DMS79 treated with DMSO at 0.1 percent for 48 hours (cell line): ENCODE measurements around the gene FOXP4.

Experiments used
- DNase-seq: peaks from one replicate; lab custom pipeline; 2025; lab: John Stamatoyannopoulos, UW

FOXP4 gene

GRCh38 chr6:41583565-41583964 is 37.4 kb downstream of the FOXP4 start:
- DNase-seq, result no peak

DNA sequence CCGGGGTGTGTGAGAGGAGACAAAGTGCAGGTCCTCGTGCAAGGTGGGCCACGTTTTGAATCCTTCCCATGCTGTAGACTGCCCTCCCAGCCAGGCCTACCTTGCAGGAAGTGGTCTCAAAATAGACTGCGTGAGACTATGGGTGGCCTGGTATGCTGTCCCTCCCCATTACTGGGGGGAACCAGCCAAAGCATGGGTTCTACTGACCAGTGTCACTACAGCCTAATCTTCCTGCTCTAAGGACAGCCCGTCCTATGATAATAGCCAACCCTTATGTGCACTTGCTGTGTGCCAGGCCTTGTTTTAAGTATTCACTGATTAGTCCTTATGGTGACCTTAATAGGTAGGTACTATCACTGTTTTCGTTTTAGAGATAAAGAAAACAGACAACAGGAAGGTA is 38.0 kb downstream of the FOXP4 start:
- DNase-seq, result no peak

DNA sequence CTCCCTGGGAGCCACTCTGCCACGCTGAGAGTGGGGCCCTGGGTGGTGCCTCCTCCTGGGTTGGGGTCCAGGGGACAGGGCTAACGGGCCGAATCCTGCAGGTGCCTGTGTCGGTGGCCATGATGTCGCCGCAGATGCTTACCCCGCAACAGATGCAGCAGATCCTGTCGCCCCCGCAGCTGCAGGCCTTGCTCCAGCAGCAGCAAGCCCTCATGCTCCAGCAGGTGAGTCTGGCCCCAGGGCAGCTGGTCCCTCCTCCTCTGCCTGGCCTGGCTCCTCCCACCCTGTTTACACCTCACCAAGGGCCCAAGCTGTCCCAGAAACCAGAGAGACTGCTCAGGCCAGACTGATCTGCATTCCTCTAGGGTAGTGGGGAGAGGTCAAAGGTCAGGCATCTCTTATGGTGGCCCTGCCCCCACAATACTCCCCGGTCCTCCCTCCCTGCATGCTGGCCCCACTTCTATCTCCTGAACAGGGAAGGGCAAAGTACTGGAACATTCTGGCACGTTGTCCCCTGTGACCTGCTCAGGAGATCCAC is 38.6 kb downstream of the FOXP4 start:
- no peak for DNase-seq

DNA sequence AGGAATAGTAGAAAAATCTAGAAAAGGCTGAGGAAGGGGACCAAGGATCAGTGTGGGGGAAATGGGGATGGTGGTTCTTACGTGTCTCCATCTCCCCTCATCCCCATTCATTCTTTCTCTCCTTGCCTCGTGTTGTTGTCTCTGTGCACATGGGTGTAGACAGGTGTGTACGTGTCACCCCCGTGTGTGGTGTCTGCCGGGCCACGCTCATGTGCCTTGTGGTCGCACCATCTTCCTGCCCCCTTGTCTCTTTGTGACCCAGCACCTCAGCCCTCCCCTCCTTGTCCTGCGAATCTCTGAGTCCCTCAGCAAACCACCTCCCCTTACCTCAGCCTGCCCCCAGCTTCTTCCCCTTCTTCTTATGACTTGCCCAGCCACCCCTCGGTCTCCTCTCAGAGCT is 39.4 kb downstream of the FOXP4 start:
- no peak for DNase-seq

DNA sequence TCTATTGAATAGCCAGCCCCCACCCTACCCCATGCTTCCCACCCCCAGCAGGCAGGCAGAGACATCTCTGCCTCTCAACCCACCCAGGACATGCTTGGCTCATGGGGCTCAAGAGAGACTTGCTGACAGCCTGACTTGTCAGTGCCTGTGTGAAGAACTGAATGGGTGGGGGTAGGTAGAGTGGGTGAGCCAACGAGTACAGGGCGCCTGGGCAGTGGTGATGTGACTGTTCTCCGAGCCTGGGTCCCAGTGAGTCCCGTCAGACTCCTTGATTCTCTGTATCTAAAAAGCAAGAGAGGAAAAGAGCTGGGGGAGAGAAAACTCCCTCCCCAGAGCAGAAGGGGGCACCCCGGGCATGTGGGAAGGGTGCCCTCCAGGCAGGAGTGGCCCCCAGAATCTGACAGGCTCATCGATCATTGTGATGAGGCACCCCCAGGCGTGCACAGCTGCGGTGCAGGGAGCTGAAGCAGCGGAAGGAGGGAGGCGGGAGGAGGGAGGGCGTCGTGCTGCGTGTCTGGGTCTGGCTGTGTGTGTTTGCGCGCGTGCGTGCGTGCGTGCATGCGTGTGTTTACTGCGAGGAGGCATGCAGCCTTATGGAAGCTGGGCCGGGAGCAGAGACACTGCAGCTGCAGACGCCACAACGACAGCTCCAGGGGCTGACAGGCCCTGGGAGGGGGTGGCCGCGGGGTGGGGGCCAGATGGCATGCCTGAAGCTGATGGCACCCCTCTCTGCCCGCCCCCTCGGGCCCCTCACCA is 40.2 kb downstream of the FOXP4 start:
- no peak for DNase-seq

DNA sequence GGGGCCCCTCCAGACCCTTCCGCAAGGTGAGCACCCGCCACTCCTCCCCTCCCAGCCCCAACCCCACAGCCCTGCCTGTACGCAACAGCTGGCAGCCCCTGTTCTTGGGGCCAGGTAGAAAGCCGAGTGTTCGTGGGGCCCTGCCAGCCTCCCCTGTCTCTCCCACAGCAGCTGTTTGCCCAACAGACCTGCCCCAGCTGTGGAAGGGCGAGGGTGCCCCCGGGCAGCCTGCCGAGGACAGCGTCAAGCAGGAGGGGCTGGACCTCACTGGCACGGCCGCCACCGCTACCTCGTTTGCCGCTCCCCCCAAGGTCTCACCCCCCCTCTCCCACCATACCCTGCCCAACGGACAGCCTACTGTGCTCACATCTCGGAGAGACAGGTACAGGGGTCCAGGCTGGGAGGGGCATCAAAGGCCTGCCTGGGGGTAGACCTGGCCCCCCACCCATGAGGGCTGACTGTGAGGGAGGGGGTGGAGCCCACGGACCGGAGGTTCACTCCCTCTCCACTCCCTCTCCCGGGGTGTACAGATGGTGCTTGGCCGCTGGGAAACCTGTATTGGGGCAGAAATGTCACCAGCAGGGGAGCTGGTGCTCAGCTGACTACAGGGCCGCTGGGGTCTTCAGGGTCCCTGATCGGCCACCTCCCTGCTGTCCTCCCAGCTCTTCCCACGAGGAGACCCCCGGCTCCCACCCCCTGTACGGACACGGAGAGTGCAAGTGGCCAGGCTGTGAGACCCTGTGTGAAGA is 41.1 kb downstream of the FOXP4 start:
- DNase-seq, result no peak

GRCh38 chr6:41588111-41588510 is 41.9 kb downstream of the FOXP4 start:
- DNase-seq, result no peak

GRCh38 chr6:41589223-41589622 is 43.0 kb downstream of the FOXP4 start:
- no peak for DNase-seq

DNA sequence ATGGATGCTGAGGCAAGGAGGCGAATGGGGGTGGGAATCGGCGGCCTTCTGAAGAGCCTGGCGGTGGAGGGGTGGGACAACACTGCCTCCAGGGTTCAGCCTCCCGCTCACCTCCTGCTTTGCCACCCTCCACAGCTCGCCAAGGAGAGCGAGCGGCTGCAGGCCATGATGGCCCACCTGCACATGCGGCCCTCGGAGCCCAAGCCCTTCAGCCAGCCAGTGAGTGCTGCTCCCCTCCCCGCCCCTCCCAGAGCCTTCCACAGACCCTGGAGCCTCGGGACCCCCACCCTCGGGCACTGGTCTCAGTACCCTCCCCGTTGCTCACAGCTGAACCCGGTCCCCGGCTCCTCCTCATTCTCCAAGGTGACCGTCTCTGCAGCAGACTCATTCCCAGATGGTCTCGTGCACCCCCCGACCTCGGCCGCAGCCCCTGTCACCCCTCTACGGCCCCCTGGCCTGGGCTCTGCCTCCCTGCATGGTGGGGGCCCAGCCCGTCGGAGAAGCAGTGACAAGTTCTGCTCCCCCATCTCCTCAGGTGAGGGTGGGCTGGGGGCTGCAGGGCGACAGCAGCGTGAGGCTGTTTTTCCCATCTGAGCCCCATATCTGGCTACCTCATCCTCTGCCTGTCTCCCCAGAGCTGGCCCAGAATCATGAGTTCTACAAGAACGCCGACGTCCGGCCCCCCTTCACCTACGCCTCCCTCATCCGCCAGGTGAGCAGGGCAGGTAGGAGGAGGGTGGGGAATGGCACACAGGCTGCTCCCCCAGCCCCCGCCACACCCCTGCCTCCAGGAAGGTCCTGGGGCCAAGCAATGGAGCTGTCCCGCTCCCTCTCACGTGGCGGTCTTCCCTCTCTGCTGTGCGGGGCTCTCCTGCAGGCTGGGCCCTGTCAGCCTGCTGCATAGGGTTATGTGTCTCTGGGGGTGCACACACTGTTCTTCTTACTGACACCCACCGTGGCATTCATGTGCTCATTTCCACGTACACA is 43.7 kb downstream of the FOXP4 start:
- no peak for DNase-seq

DNA sequence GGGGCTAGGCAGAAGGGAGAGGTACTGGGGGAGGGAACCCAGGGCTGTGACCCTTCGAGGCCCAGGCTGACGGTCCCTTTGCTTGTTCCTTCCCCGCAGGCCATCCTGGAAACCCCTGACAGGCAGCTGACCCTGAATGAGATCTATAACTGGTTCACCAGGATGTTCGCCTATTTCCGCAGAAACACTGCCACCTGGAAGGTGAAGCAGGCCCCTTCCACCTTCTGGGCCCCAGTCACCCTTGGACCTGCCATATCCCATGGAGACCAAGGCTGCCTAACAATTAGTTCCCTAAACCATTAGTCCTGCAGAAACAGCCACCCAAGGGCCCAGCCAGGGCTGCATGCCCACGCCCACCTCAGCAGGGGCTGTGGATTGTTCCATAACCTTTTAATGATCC is 44.9 kb downstream of the FOXP4 start:
- no peak for DNase-seq

DNA sequence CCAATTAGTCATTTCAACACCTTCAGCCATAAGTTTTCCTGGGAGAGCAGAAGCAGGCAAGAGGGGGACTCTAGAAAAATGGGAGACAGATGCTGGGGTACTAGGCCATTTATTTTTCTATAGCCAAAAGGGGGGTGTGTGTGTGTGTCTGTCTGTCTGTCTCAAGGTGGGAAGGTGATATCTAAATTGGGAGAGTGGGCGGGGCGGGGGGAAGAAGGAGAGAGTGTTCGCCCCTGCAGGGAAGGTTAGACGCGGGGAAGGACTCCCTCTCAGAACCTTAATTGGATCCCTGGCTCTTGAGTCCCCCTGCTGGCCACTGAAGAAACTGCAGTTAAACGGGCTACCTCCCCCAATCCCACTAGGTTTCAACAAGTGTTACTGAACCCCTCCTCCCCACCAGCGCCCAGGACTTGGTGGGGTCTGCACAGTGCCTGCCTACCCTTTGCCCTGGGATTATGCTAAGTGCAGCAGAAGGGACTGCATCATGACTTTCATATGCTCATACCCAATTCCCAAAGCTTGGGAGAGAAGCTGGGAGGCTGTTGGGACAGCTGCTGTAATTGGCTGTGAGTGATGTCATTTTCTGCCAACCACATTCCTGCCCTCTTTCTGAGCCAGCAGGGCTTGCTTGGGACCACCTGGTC is 45.8 kb downstream of the FOXP4 start:
- DNase-seq, result peak; percentile 42

DNA sequence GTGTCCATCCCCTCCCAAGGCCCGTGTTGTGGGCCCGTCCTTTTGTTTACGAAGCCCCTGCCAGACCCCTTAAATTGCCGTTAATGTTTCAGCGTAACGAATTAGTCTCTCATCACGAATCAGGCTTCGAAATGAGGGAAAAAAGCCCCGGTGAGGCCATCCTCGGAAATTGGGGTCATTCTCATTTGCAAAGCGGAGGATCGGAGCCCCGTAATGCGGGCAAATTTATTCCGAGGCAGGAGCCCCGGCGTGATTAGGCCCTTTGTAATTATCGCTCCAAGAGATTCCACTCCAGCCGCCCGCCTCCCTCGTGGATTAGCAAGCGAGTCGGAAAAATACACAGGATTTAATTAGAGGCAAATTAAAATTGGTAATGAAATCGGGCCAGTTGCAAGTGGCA is 47.2 kb downstream of the FOXP4 start:
- no peak for DNase-seq

GRCh38 chr6:41593839-41594238 is 47.7 kb downstream of the FOXP4 start:
- no peak for DNase-seq

DNA sequence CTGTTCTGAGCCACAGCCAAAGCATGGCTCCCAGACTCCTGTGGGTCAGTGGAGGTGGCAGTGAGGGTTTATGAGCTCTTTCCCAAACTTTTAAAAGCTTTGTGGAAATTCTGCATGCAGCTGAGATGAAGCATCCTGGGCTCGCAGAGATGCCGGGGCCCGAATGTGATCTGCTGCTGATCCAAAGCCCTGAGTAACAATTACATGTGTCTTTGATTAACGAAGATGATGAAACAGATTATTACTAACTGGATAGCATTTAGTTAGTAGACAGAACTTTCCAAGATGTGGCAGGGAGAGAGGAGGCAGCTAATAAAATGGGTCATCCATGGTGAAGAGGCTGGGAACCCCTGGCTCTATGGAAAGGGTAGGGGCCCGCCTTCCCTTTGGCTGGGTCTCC is 48.1 kb downstream of the FOXP4 start:
- DNase-seq, result no peak

DNA sequence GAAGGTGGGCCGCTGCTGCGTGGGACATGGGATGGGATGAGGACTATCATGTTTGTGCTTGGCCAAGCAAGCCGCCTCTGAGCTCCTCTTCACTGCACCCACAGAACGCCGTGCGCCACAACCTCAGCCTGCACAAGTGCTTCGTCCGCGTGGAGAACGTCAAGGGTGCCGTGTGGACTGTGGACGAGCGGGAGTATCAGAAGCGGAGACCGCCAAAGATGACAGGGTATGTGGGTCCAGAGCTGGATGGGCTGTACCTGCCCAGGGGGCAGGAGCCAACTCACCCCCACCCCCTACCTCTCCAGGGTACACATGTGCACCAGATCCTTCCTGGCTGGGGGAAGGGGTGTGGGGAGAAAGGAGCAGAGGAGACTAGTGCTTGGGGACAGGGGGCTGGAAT is 48.6 kb downstream of the FOXP4 start:
- no peak for DNase-seq

- no peak for DNase-seq
Observed at GRCh38 chr6:41595166-41595565, 49.0 kb downstream of the FOXP4 start.

GRCh38 chr6:41596096-41596685 is 50.0 kb downstream of the FOXP4 start:
- no peak for DNase-seq

- DNase-seq, result no peak
Observed at GRCh38 chr6:41596807-41597206, 50.6 kb downstream of the FOXP4 start.

GRCh38 chr6:41597246-41598000 is 51.2 kb downstream of the FOXP4 start:
- DNase-seq, result no peak

DNA sequence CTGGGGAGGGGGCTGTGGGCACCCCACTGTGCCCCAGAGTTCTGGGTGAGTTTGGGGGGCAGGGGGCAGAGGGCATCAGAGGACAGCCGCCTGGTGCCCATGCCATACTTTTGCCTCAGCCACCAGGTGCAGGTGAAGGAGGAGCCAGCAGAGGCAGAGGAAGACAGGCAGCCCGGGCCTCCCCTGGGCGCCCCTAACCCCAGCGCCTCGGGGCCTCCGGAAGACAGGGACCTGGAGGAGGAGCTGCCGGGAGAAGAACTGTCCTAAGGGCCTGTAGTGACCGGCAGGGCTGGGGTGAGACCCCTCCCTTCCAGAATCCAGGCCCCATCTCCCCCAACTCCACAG is 52.5 kb downstream of the FOXP4 start:
- no peak for DNase-seq
